Activated CD4-positive, CD25-positive, alpha-beta regulatory T cell (primary cell): ENCODE measurements around the gene CCDC85C.

Source experiments
- DNase-seq, 4 experiments: peaks; one replicate each; lab custom pipeline; 2025; lab: John Stamatoyannopoulos, UW

The CCDC85C gene

DNA sequence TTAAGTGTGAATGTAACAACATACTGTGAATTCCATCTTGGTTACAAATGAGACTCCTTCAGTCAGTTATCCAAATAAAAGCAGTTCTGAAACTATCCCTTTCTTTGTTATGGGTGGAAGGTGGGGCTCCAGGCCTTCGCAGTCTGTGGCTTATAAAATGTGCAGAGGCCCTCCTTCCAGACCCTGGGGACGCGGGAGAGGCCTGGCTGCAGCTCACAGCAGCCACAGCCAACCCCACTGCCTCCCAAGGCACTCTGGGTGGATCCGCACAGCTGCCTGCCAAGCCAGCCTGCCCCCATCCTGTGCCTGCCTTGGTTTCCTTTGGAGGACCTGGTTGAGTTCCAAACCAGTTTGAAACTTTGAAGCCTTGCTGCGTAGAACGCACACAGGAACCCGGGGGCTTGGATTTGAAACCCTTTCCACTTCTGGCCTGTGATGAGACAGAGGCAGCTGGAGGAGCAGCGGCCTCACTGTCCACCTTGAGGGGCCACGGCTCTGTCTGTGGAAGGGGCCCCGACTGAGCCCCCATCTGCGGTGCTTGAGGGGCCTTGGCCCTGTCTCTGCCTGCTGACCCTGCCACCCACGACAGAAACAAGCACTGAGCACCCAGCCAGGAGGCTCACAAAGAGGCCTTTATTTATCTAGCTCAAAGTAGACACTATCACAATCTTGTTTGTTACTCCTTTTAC is 92.4 kb downstream of the CCDC85C start:
- DNase-seq: no peak

- DNase-seq: no peak
Measured at GRCh38 chr14:99510556-99511139, 93.4 kb downstream of the CCDC85C start.

- DNase-seq: no peak
Measured at GRCh38 chr14:99509871-99510555, 94.0 kb downstream of the CCDC85C start.

DNA sequence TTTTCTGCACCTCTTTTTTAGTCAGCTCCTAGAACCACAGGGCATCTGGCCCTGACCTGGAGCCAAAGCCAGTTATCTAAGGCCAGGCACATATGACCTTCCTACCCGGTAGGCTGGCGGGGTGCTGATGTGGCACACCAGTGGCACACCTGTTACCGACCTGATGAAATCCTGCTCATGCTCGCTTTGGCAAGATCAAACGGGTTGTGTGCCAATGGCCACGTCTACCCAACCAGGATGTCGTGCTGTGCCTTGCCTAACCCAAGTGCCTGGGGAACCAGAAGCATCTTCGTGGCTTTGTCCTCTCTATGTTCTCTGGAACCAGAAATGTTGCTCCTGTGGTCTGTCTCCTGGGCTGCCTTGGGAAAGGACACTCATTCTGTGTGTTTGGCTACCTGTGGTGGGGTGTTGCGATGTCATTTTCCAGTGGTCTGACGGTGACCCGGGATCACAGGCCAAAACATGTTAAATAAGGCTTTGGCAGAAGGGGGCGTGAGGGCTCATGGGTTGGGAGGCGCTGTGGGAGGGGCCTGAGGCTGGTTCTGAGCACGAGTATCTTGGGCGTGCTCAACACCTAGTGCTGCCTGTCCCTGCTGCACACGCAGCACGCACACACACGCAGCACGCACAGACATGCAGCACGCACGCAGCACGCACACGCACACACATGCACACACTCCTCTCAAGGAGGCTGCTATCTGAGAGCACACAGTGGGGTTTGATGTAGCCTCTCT is 94.9 kb downstream of the CCDC85C start:
- DNase-seq: no peak

GRCh38 chr14:99507860-99508640 is 96.0 kb downstream of the CCDC85C start:
- DNase-seq: no peak

DNA sequence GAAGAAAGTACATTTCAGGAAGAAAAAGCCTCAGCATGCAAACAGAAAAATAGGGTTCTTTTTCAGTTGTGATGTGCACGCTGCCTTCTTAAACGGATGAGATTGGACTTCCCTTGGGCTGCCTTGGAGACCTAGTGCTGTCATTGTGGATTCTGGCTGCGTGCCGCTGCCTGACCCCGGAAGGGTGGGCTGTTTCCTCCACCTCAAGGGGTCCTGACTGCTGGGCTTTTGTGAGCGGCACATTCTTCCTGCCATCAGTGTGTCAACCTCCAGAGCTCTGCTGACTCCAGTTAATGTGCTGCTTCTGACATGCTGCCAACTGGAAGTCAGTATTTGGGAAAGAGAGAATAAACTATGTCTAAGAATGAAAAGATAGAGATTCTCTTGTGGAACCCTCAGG is 97.7 kb downstream of the CCDC85C start:
- DNase-seq: no peak

DNA sequence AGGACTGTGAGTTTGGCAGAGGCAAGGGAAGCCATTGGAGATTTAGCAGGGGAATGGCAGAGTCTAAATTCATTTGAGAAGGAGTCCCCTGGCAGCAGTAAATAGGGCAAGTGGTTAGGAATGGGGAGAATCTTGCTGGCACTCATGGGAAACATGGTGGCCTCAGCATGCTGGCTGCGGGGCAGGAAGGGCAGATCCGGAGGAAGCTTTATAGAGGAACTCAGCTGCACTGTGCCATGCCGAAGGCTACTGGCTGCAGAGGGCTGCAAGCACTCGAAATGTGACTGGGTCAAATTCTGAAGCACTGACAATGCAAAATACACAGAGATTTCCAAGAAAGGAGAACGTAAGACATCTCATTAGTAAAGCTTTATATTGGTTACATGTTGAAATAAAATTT is 98.9 kb downstream of the CCDC85C start:
- no peak for DNase-seq

GRCh38 chr14:99503848-99504453 is 100.1 kb downstream of the CCDC85C start:
- DNase-seq: no peak

DNA sequence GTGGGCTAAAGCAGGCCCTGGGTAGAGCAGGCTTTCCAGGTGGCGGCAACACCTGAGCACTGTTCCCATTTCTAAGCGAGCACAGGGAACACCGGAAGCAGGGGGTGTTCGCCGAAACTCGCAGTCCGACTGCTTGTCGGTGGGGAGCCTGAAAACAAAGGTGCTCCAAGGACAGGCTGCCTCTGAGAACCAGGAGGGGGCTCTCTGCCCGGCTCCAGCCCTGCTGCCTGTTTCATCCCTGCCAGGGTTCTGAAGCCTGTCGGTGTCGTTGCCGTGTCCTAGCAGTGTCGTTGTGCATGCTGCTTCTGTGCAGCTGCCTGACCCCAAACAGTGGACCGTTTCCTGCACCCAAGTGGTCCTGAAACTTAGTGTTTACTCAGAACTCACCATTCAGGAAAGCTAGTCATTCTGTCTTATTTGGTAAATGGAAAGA is 101.0 kb downstream of the CCDC85C start:
- no peak for DNase-seq

GRCh38 chr14:99497894-99498293 is 106.1 kb downstream of the CCDC85C start:
- DNase-seq: no peak

- no peak for DNase-seq
Measured at GRCh38 chr14:99497341-99497740, 106.7 kb downstream of the CCDC85C start.

DNA sequence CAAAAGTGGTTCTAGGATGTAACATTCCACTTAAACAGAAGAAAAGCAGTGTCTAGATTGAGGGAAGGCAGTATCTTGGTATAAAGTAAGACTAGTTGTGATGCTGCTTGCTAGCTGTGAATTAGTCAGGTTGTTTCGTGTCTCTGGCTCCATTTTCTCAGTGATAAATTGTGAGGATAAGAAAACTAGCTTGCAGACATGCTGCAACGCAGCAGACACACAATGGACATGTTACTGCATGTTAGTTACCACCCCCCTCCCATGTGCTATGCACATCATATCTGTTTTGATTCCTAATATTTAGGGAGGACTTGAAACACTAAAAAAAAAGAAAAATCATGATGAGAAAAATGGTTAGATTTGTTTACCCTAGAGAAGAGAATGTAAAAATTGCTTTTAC is 119.9 kb downstream of the CCDC85C start:
- DNase-seq: no peak

DNA sequence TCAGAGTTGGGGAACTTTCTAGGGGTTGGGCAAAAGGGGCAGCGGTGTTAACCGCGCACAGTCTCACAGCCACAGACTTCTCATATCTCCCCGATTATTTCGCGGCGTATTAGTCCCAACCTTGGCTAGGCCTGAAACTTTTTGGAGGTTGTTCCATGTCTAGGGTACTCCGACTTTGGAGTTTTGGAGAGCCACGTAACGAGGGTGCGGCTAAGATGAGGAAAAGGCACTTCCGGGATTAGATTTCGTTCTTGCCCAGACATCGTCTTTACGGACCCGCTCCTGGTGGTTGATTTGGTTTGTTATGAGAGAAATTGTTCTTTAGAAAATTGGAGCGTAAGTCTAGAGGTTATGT is 122.3 kb downstream of the CCDC85C start:
- DNase-seq: no peak

- peak; percentile 100 for DNase-seq
Measured at GRCh38 chr14:99480917-99481744, 122.9 kb downstream of the CCDC85C start, which contains the start of gene CCNK. TSS of gene CCNK (plus strand) at chr14:99481409. CDS start at chr14:99492678, 11,269 bp downstream.

- peak in 2 of 4 experiments; percentile 11 to 17 for DNase-seq
Measured at GRCh38 chr14:99479906-99480869, 123.8 kb downstream of the CCDC85C start, which contains the start of gene SETD3. TSS of gene SETD3 (minus strand) at chr14:99480859. CDS start at chr14:99465805, 15,054 bp downstream.

- DNase-seq: no peak
Measured at GRCh38 chr14:99479160-99479905, 124.7 kb downstream of the CCDC85C start.

DNA sequence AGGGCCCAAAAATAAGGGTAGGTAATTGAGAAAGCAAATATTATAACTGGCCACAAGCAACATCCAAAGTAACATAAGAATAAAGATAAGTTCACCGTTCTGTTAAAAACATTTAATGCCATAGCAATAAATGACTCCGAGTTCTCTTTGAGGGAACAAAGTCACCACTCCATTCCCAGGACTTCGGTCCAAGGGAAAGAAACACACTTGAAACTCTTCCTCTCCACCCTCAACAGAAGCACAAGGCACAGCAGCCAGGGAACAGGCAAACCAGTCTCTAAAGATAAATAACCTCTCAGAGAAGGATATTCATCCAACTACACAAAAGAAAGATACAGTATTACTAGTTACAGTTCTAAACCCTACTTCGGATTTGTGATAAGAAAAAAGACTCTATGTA is 125.9 kb downstream of the CCDC85C start:
- no peak for DNase-seq

DNA sequence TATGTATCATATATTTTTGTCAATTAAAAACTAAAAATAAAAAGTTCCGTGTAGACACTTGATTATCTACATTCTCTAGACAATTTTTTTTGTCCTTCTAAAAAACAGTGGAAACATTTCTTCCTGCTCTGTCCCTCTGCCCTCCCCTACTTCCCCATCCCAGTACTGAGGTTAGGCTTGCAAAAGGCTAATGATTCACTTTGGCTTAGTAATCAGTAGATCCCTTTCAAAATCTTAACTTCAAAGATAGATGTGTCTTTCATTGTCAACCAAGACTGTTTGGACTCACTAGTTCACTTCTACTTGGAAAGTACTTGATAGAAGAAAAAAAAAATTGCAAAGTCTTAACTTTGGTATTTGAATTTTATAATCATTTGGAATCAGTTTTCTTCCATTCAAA is 127.1 kb downstream of the CCDC85C start:
- no peak for DNase-seq
